Measurements from ENCODE around the gene DLG5. TPM values are rescaled to one million over a fixed set of nuclear protein-coding genes. Genes with fewer than 3 reads are reported as not detected.

DLG5 gene
- total RNA-seq, 1 donor from 2014 or later: 32.9 TPM

DNA sequence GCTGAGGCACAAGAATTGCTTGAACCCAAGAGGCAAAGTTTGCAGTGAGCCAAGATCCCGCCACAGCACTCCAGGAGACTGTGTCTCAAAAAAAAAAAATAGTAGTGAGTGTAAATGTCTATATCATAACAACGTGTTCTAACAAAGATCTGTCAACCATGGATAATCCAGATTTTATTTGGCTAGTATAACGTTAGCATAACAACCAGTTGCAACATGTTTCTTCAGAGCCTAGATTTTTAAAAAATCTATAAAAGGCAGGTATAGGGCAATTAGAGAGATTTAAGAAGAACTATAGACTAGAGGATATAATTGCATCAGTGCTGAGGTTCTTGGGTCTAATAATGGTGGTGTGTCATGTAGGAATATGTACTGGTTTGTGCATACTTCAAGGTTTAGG, 30.5 kb downstream of the DLG5 start:
- intact Hi-C loops (cut with DNase I): no loop called here
- no peak overlapping the region for H3K27ac ChIP-seq
- no peaks in the 10 kb centered on the region for H3K9me3 ChIP-seq
- TF ChIP-seq, protein P1, sequence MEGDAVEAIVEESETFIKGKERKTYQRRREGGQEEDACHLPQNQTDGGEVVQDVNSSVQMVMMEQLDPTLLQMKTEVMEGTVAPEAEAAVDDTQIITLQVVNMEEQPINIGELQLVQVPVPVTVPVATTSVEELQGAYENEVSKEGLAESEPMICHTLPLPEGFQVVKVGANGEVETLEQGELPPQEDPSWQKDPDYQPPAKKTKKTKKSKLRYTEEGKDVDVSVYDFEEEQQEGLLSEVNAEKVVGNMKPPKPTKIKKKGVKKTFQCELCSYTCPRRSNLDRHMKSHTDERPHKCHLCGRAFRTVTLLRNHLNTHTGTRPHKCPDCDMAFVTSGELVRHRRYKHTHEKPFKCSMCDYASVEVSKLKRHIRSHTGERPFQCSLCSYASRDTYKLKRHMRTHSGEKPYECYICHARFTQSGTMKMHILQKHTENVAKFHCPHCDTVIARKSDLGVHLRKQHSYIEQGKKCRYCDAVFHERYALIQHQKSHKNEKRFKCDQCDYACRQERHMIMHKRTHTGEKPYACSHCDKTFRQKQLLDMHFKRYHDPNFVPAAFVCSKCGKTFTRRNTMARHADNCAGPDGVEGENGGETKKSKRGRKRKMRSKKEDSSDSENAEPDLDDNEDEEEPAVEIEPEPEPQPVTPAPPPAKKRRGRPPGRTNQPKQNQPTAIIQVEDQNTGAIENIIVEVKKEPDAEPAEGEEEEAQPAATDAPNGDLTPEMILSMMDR (IDR thresholded peaks at IDR 0.05): no peak
- no peaks in the 10 kb centered on the region for H3K27me3 ChIP-seq
- H3K4me1 ChIP-seq: peaks cover 0 to 33% of the 10 kb centered on the region in 2 donors
- H3K36me3 ChIP-seq: no peaks in the 10 kb centered on the region
- no peak overlapping the region for H3K4me3 ChIP-seq
- no peak for DNase-seq (ENCODE audit: low spot score in 2 of 2)

DNA sequence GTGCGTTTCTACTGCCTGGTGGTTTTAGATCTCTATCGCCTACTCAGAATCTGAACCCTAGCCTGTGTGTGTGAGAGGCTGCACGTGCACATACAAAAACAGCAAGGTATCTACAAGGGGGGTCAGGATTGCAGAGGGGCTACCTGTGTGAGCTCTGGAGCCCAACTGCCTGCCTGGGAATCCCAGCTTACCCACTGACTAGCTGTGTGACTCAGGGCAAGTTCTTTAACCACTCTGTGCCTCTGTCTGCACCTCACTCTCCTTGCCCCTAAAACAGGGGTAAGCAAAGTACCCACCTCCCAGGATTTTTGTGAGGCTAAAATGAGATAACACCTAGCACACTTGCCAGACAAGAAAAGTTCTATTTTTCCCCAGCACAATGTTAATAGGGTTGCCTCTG, 32.5 kb downstream of the DLG5 start:
- H3K27me3 ChIP-seq: no peaks in the 10 kb centered on the region
- TF ChIP-seq, protein P1 (IDR thresholded peaks at IDR 0.05): no peak
- no peak overlapping the region for H3K4me3 ChIP-seq
- H3K36me3 ChIP-seq: no peaks in the 10 kb centered on the region
- H3K4me1 ChIP-seq: peaks cover 0 to 23% of the 10 kb centered on the region in 2 donors
- no peak for DNase-seq (ENCODE audit: low spot score in 2 of 2)
- no peaks in the 10 kb centered on the region for H3K9me3 ChIP-seq
- intact Hi-C loops (cut with DNase I): no loop called here
- no peak overlapping the region for H3K27ac ChIP-seq

DNA sequence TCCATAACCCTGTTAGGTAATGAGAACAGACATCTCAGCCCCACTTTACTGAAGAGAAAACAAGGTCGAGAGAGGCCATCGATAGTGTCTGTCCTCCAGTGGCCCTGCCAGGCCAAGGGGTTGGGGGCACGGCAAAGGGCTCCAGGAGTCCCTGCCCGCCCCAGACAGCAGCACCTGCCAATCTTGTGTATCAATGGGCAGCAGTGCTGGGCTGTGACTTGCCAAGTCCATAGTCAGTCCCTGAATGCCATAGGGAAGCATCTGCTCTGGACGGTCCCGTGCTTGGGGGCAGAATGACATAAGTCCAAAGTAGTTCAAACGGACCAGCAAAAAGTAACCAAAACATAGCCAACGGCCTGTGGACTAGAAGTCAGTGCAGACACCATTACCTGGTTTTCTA, 33.2 kb downstream of the DLG5 start:
- no peaks in the 10 kb centered on the region for H3K9me3 ChIP-seq
- H3K4me3 ChIP-seq: no peak overlapping the region
- intact Hi-C loops (cut with DNase I): no loop called here
- TF ChIP-seq, protein P1 (IDR thresholded peaks at IDR 0.05): no peak
- H3K36me3 ChIP-seq: no peaks in the 10 kb centered on the region
- no peak for DNase-seq (ENCODE audit: low spot score in 2 of 2)
- H3K27me3 ChIP-seq: no peaks in the 10 kb centered on the region
- no peak overlapping the region for H3K27ac ChIP-seq
- peaks cover 0 to 22% of the 10 kb centered on the region in 2 donors for H3K4me1 ChIP-seq

DNA sequence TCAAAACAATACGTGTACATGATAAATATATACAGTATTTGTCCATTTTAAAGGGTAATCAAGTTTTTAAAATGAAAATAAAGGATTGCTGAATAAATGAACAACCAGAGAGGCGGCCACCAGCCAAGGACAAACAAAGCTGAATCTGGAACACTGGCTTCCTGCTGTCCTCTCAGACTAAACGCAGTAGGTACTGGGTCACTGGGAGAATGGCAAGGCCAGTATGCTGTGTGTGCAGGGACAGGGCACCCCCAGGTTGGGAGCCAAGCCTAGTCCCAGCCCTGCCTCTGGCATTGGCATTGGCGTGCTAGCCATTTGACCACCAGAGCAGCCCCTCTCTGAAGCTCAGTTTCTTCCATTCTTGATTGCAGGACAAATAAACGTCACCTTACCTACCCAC, 33.8 kb downstream of the DLG5 start:
- TF ChIP-seq, protein P1 (IDR thresholded peaks at IDR 0.05): no peak
- Histone ChIP-seq H3K27me3 (no peaks in the 10 kb centered on the region), H3K27ac (no peak overlapping the region), H3K36me3 (no peaks in the 10 kb centered on the region), H3K4me1 (peaks cover 3 to 28% of the 10 kb centered on the region in 2 donors), H3K9me3 (no peaks in the 10 kb centered on the region), H3K4me3 (no peak overlapping the region)
- intact Hi-C loops (cut with DNase I): no loop called here
- DNase-seq (ENCODE audit: low spot score in 2 of 2): no peak

DNA sequence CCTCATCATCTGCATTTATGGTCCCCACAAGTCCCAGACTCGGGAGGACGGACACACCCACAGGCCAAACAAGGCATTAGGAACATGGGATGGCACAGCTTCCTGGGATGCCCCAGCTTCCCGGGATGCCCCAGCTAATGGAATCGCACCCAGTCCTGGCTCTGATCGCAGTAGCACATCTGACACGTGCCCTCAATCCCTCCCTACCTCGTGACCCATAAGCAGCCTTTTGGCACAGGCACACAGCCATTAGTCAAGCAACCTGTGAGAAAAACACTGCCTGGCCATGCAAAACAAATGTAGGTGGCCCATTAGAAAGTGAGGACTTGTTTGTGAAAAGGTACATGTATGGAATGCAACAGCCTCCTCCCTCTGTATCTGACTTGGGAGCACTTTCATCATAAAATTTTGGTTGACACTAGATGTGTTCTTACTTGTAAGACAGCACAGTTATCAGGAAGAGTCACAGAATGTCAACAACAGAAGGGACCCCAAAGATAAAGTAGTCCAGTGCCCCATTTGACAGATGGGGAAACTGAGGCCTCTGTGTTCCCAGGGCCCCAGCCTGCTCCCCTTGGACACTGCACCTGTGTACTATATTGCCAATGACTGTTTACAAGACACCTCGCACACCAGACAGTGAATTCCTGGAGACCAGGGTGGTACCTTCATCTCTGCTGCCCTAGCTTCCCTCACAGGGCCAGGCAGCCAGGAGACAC, 34.4 kb downstream of the DLG5 start:
- TF ChIP-seq, protein P1 (IDR thresholded peaks at IDR 0.05): no peak
- Histone ChIP-seq H3K27ac (no peak overlapping the region), H3K4me3 (no peak overlapping the region), H3K36me3 (no peaks in the 10 kb centered on the region), H3K4me1 (peaks cover 3 to 32% of the 10 kb centered on the region in 2 donors), H3K27me3 (no peaks in the 10 kb centered on the region), H3K9me3 (no peaks in the 10 kb centered on the region)
- intact Hi-C loops (cut with DNase I): no loop called here
- DNase-seq (ENCODE audit: low spot score in 2 of 2): no peak
